IMR-90 (cell line): ENCODE data around the gene GAREM1. TPM values are rescaled to one million over a fixed set of nuclear protein-coding genes. Genes with fewer than 3 reads are reported as not detected.

Experiments used
- ATAC-seq: fragments of 200-7000 bp; cut with Tn5 transposase; 2 replicates; pipeline ENCODE4 v1.9.1; 2020; ENCODE audit warnings: low read depth, mild to moderate bottlenecking, moderate library complexity
- BruUV-seq: library from RNA; stranded (reverse); fragments of 400-500 nt; replicated peaks from 2 replicates; lab custom pipeline; 2021; lab: Mats Ljungman, UMichigan
- CTCF ChIA-PET: fragments of 300-600 bp; formaldehyde crosslinking; extraction: SDS; loops from one replicate; lab custom pipeline; 2021; ENCODE audit warnings: antibody characterized with exemption; lab: Yijun Ruan, JAX
- POLR2A ChIA-PET: fragments of 300-600 bp; sonication (Branson Sonifier 250); formaldehyde crosslinking; loops from one replicate; lab custom pipeline; 2022; ENCODE audit warnings: antibody characterized with exemption; ENCODE audit not compliant: unreplicated experiment; lab: Charles Lee
- DNase-seq: peaks from one replicate; pipeline ENCODE4 v3.0.0; 2013
- H2AFZ ChIP-seq: replicated peaks from 2 replicates; pipeline ENCODE3; 2013; ENCODE audit warnings: low read length, mild to moderate bottlenecking; ENCODE audit not compliant: poor library complexity
- H2AK5ac ChIP-seq: 2 replicates; pipeline ENCODE4 v1.6.1; 2013; ENCODE audit warnings: low read depth, low read length, inconsistent platforms
- H2AK9ac ChIP-seq: replicated peaks from 2 replicates; pipeline ENCODE3; 2013; ENCODE audit warnings: mild to moderate bottlenecking, low read depth, low read length, moderate library complexity; ENCODE audit not compliant: poor library complexity
- H2BK120ac ChIP-seq: 2 replicates; pipeline ENCODE4 v1.6.1; 2013; ENCODE audit warnings: low read depth, low read length, inconsistent platforms
- H2BK15ac ChIP-seq: 3 replicates; pipeline ENCODE4 v1.6.1; 2013; ENCODE audit warnings: low read depth, low read length, inconsistent platforms
- H2BK20ac ChIP-seq: 2 replicates; pipeline ENCODE4 v1.6.1; 2013; ENCODE audit warnings: low read depth, mild to moderate bottlenecking, inconsistent platforms, low read length, moderate library complexity
- H2BK5ac ChIP-seq: 2 replicates; pipeline ENCODE4 v1.6.1; 2013; ENCODE audit warnings: mild to moderate bottlenecking, low read depth, low read length, inconsistent platforms; ENCODE audit not compliant: poor library complexity, severe bottlenecking
- H3K14ac ChIP-seq: replicated peaks from 2 replicates; pipeline ENCODE4 v1.6.1; 2013; ENCODE audit warnings: low read depth, low read length, inconsistent platforms
- H3K18ac ChIP-seq: 2 replicates; pipeline ENCODE4 v1.6.1; 2013; ENCODE audit warnings: low read depth, low read length, control low read depth
- H3K23ac ChIP-seq: 2 replicates; pipeline ENCODE4 v1.6.1; 2013; ENCODE audit warnings: low read depth, low read length, inconsistent platforms
- H3K27ac ChIP-seq: 2 replicates; pipeline ENCODE4 v1.5.1; 2013; ENCODE audit warnings: mild to moderate bottlenecking, control low read depth, low read length; ENCODE audit not compliant: insufficient read depth
- H3K27me3 ChIP-seq: 2 replicates; pipeline ENCODE4 v1.6.1; 2013; ENCODE audit warnings: low read length; ENCODE audit not compliant: control insufficient read depth, insufficient read depth
- H3K36me3 ChIP-seq: 2 replicates; pipeline ENCODE4 v1.6.1; 2013; ENCODE audit warnings: low read length, mixed read lengths; ENCODE audit not compliant: control insufficient read depth, insufficient read depth
- H3K4ac ChIP-seq: 2 replicates; pipeline ENCODE4 v1.6.1; 2013; ENCODE audit warnings: low read depth, low read length, inconsistent platforms
- H3K4me1 ChIP-seq: 2 replicates; pipeline ENCODE4 v1.6.1; 2013; ENCODE audit warnings: low read length, mixed read lengths; ENCODE audit not compliant: control insufficient read depth, insufficient read depth
- H3K4me2 ChIP-seq: 2 replicates; pipeline ENCODE4 v1.6.1; 2013; ENCODE audit warnings: low read depth, mild to moderate bottlenecking, control low read depth, low read length, moderate library complexity
- H3K4me3 ChIP-seq: 2 replicates; pipeline ENCODE4 v1.5.1; 2013; ENCODE audit warnings: low read depth, mild to moderate bottlenecking, control low read depth, low read length, moderate library complexity; ENCODE audit not compliant: insufficient read depth
- H3K56ac ChIP-seq: 2 replicates; pipeline ENCODE4 v1.6.1; 2013; ENCODE audit warnings: low read length, inconsistent platforms; ENCODE audit not compliant: insufficient read depth; ENCODE audit errors: extremely low read depth
- H3K79me1 ChIP-seq, 2 experiments: 2 replicates each; pipeline ENCODE4 v1.6.1; 2013; ENCODE audit warnings: low read length in 2 of 2, inconsistent platforms in 1 of 2, low read depth in 1 of 2
- H3K9ac ChIP-seq: 2 replicates; pipeline ENCODE4 v1.6.1; 2013; ENCODE audit warnings: low read depth, low read length, control low read depth
- H3K9me1 ChIP-seq: 2 replicates; pipeline ENCODE4 v1.6.1; 2013; ENCODE audit warnings: low read length, inconsistent platforms; ENCODE audit not compliant: insufficient read depth
- H3K9me3 ChIP-seq: 2 replicates; pipeline ENCODE4 v1.6.1; 2013; ENCODE audit warnings: low read length; ENCODE audit not compliant: control insufficient read depth, insufficient read depth
- H4K20me1 ChIP-seq: 2 replicates; pipeline ENCODE4 v1.6.1; 2013; ENCODE audit warnings: low read length, inconsistent platforms; ENCODE audit not compliant: insufficient read depth
- H4K5ac ChIP-seq: 2 replicates; pipeline ENCODE4 v1.6.1; 2013; ENCODE audit warnings: mild to moderate bottlenecking, low read depth, low read length, control low read depth
- H4K8ac ChIP-seq, 2 experiments: 2 replicates each; pipeline ENCODE4 v1.6.1; 2013; ENCODE audit warnings: low read depth in 2 of 2, low read length in 2 of 2, control low read depth in 1 of 2, inconsistent platforms in 1 of 2
- H4K91ac ChIP-seq: 2 replicates; pipeline ENCODE4 v1.6.1; 2013; ENCODE audit warnings: low read depth, low read length, inconsistent platforms; ENCODE audit not compliant: insufficient read depth
- FOS ChIP-seq: fragments of 150-350 bp; IDR thresholded peaks from 2 replicates; pipeline ENCODE4 v1.6.1; 2016; ENCODE audit warnings: low read depth, low read length
- MXI1 ChIP-seq: IDR thresholded peaks from 2 replicates; pipeline ENCODE4 v1.6.1; 2012; ENCODE audit warnings: low read depth, mild to moderate bottlenecking, low read length, moderate library complexity, borderline replicate concordance
- USF2 ChIP-seq: fragments of 150-350 bp; IDR thresholded peaks from 2 replicates; pipeline ENCODE4 v1.6.1; 2017; ENCODE audit warnings: mild to moderate bottlenecking, antibody characterized with exemption, low read length, low read depth
- WGBS, 2 experiments: methylation state at CpG; one replicate each; pipeline versions ENCODE4 v1.1.5 to v1.1.7; 2013; ENCODE audit warnings: missing lambda C conversion rate in 2 of 2; ENCODE audit not compliant: insufficient read length in 1 of 2; ENCODE audit errors: extremely low coverage in 2 of 2; 5-methylcytosine and 5-hydroxymethylcytosine counted together
- dilution Hi-C: fragments of 300-500 bp; cut with HindIII; formaldehyde crosslinking; loops from one replicate; pipeline ENCODE4 v1.14.3; 2018; ENCODE audit warnings: low sequenced_read_pairs; ENCODE audit not compliant: unreplicated experiment
- in situ Hi-C: fragments of 300-500 bp; cut with MboI; formaldehyde crosslinking; loops from 3 replicates; pipeline ENCODE4 v1.14.3; 2019; ENCODE audit warnings: low sequenced_read_pairs, inconsistent platforms, mixed read lengths
- intact Hi-C: fragments of 100-400 bp; cut with micrococcal nuclease; formaldehyde crosslinking; loops from 2 replicates; pipeline ENCODE4 v1.10.0; 2022
- microRNA-seq, 2 experiments: library from miRNA; stranded (forward) in 1 of 2; unstranded in 1 of 2; fragments of 10-50 nt in 1 of 2; fragments of <30 nt in 1 of 2; gene quantifications in 1 of 2; microRNA quantifications in 1 of 2; one replicate each; pipeline versions ENCODE3 to v1.1.0; 2013 to 2020; ENCODE audit not compliant: insufficient read depth in 1 of 2, insufficient read length in 1 of 2, unreplicated experiment in 1 of 2
- polyA plus RNA-seq, 3 experiments: library from polyadenylated mRNA; depleted of rRNA; stranded (reverse); fragments of >200 nt; gene quantifications; 2 replicates each; pipeline ENCODE4 v1.2.3, GENCODE V29; 2012; ENCODE audit warnings: low replicate concordance in 1 of 3
- small RNA-seq, 5 experiments: library from RNA; depleted of rRNA; stranded (forward); fragments of <200 nt; gene quantifications; one replicate each; pipeline ENCODE3, GENCODE V24; 2012
- total RNA-seq: library from RNA; depleted of rRNA; stranded (reverse); fragments of >200 nt; gene quantifications from 2 replicates; pipeline ENCODE4 v1.2.3, GENCODE V29; 2012

The GAREM1 gene
- total and polyA plus RNA-seq, 2 of the 4 experiments (the other 2 are of a cell fraction), result 1.4 to 2.3 TPM

DNA sequence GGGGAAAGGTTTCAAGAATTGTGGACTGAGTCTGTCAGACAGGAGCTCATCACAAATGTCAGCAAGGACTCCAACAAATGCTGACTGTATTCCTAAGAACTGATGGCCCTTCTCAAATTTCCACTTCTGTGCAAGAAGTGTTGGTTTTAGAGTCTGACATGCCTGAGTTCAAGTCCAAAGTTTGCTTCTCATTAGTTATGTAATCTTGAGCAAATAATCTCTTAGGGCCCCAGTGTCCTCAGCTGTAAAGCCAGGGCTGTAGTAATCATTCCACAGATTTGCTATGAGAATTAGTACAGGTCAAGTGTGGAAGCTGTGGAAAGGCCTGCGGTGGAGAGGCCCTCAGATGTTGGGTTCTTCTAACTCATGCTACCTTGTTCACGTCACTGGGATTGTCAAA, 257.0 kb downstream of the GAREM1 start:
- H3K4me2 ChIP-seq, result no peak overlapping the region
- intact Hi-C loops, result no loop called here
- dilution Hi-C loops, result no loop called here
- H3K4me1 ChIP-seq, result no peaks in the 10 kb centered on the region
- no peak overlapping the region for H2BK5ac ChIP-seq
- no peaks in the 10 kb centered on the region for H4K20me1 ChIP-seq
- H3K36me3 ChIP-seq, result no peaks in the 10 kb centered on the region
- H3K9me3 ChIP-seq, result no peaks in the 10 kb centered on the region
- H3K23ac ChIP-seq, result no peak overlapping the region
- H3K56ac ChIP-seq, result no peak overlapping the region
- no peak overlapping the region for H4K91ac ChIP-seq
- H3K27me3 ChIP-seq, result no peaks in the 10 kb centered on the region
- no peak overlapping the region for H3K9ac ChIP-seq
- no CpG with 5 or more reads among the region's 2 CpGs for WGBS, 2 experiments
- no peaks in the 10 kb centered on the region for H3K9me1 ChIP-seq
- no peak overlapping the region for H4K8ac ChIP-seq
- no peak for TF ChIP-seq MXI1
- TF ChIP-seq USF2, result no peak
- no peak for TF ChIP-seq FOS
- no peak overlapping the region for H2BK15ac ChIP-seq
- no peak overlapping the region for H2AK9ac ChIP-seq
- no peak overlapping the region for H3K14ac ChIP-seq
- H3K27ac ChIP-seq, result no peak overlapping the region
- ATAC-seq, result no peak
- no peak overlapping the region for H2AK5ac ChIP-seq
- H3K79me1 ChIP-seq, result no peaks in the 10 kb centered on the region
- no peak overlapping the region for H2BK120ac ChIP-seq
- no TSS peak for BruUV-seq
- no peak for DNase-seq
- H3K4ac ChIP-seq, result no peak overlapping the region
- no peak overlapping the region for H3K4me3 ChIP-seq
- H3K18ac ChIP-seq, result no peak overlapping the region
- CTCF ChIA-PET, result no interaction called here
- POLR2A ChIA-PET, result no interaction called here
- H4K5ac ChIP-seq, result no peak overlapping the region
- no peak overlapping the region for H2AFZ ChIP-seq
- no peak overlapping the region for H2BK20ac ChIP-seq
- in situ Hi-C loops, result no loop called here

Small RNAs within 50 kb of the gene (microRNA-seq; reads per million reads assigned to microRNA genes)
- gene RF00019 (ENCODE audit: insufficient read depth, insufficient read length), result not detected

Small RNAs within 50 kb of the gene (small RNA-seq; reads per million reads assigned to genes)
- gene RF00019, result 0 reads per million in 5 experiments
